GM21526 (cell line): ENCODE results near the gene RPTOR.

Source experiments
- ATAC-seq: cut with Tn5 transposase; IDR thresholded peaks from one replicate; pipeline ENCODE4 v1.9.1; 2021; ENCODE audit warnings: moderate library complexity; ENCODE audit not compliant: unreplicated experiment, low FRiP score

The RPTOR gene

GRCh38 chr17:81013642-81014041 is 469.0 kb downstream of the RPTOR start:
- no peak for ATAC-seq

GRCh38 chr17:81015136-81015535 is 470.5 kb downstream of the RPTOR start:
- ATAC-seq = no peak
